Stomach (tissue), 9 donors: Measurements from ENCODE around the gene PPP1R12C. TPM values are rescaled to one million over a fixed set of nuclear protein-coding genes. Genes with fewer than 3 reads are reported as not detected.

Source experiments
- DNase-seq, 2 donors: peaks; one replicate each; pipeline versions ENCODE4 v3.0.0 to v3.0.0-alpha.2; 2013 to 2019
- H3K27ac ChIP-seq, 5 donors: fragments of 200-600 bp in 4 of 5; sonication (generic) in 4 of 5; one replicate each; pipeline ENCODE4 v1.5.1; 2013 to 2019; ENCODE audit warnings: mild to moderate bottlenecking in 1 of 5, moderate library complexity in 1 of 5
- H3K27me3 ChIP-seq, 3 donors: fragments of 200-600 bp; sonication (generic); one replicate each; pipeline ENCODE4 v1.5.1; 2017 to 2019; ENCODE audit warnings: mixed run types in 1 of 3
- H3K36me3 ChIP-seq, 4 donors: fragments of 200-600 bp; sonication (generic); 1 replicate in 3 of 4; 2 replicates in 1 of 4; pipeline ENCODE4 v1.5.1; 2016 to 2019
- H3K4me1 ChIP-seq, 4 donors: fragments of 200-600 bp; sonication (generic); one replicate each; pipeline ENCODE4 v1.5.1; 2016 to 2019
- H3K4me3 ChIP-seq, 4 donors: fragments of 200-600 bp; sonication (generic) in 3 of 4; one replicate each; pipeline ENCODE4 v1.5.1; 2016 to 2019; ENCODE audit warnings: mild to moderate bottlenecking in 1 of 4
- H3K9me3 ChIP-seq, 4 donors: fragments of 200-600 bp; sonication (generic); one replicate each; pipeline ENCODE4 v1.5.1; 2016 to 2019
- CTCF ChIP-seq, 7 experiments: fragments of 450-650 bp in 4 of 7; fragments of 200-600 bp in 3 of 7; sonication (generic) in 3 of 7; IDR thresholded peaks; one replicate each; pipeline ENCODE4 v1.5.1; 2016 to 2019; ENCODE audit warnings: antibody characterized with exemption in 7 of 7, control low read depth in 2 of 7, mild to moderate bottlenecking in 1 of 7
- EP300 ChIP-seq: sonication (generic); formaldehyde crosslinking; IDR thresholded peaks from one replicate; pipeline ENCODE4 v1.6.1; 2017; ENCODE audit warnings: antibody characterized with exemption
- POLR2A ChIP-seq, 4 donors: fragments of 450-650 bp; IDR thresholded peaks; one replicate each; pipeline ENCODE4 v1.6.1; 2016; ENCODE audit warnings: antibody characterized with exemption in 4 of 4, control low read depth in 2 of 4, mild to moderate bottlenecking in 1 of 4, moderate library complexity in 1 of 4
- POLR2AphosphoS5 ChIP-seq, 3 donors: sonication (generic); formaldehyde crosslinking; IDR thresholded peaks; one replicate each; pipeline ENCODE4 v1.6.1; 2016; ENCODE audit warnings: antibody characterized with exemption in 3 of 3
- WGBS, 5 donors: extraction: QIAGEN DNeasy Blood & Tissue Kit in 3 of 5; methylation state at CpG; one replicate each; pipeline versions ENCODE4 v1.1.5 to v1.1.7; 2013 to 2018; 5-methylcytosine and 5-hydroxymethylcytosine counted together
- intact Hi-C: fragments of 100-400 bp; cut with DNase I; formaldehyde crosslinking; loops from one replicate; pipeline ENCODE4 v1.15.1; 2023; ENCODE audit warnings: low total_unique reads
- polyA plus RNA-seq, 3 donors: library from polyadenylated mRNA; stranded (reverse); fragments of 200-250 nt; gene quantifications; one replicate each; pipeline ENCODE4 v1.2.3, GENCODE V29; 2013
- total RNA-seq, 5 donors: library from RNA; depleted of rRNA; stranded (reverse); fragments of >200 nt; gene quantifications; one replicate each; pipeline versions ENCODE4 v1.1.0 to v1.2.3, GENCODE V29; 2014 to 2016
- donor health status: healthy with polysubstance abuse.
- donor health status: Bipolar disorder and iron deficiency.
- donor health status: healthy.

Gene PPP1R12C
- total and polyA plus RNA-seq, 8 donors, result 52.7 to 261 (median 131) TPM

DNA sequence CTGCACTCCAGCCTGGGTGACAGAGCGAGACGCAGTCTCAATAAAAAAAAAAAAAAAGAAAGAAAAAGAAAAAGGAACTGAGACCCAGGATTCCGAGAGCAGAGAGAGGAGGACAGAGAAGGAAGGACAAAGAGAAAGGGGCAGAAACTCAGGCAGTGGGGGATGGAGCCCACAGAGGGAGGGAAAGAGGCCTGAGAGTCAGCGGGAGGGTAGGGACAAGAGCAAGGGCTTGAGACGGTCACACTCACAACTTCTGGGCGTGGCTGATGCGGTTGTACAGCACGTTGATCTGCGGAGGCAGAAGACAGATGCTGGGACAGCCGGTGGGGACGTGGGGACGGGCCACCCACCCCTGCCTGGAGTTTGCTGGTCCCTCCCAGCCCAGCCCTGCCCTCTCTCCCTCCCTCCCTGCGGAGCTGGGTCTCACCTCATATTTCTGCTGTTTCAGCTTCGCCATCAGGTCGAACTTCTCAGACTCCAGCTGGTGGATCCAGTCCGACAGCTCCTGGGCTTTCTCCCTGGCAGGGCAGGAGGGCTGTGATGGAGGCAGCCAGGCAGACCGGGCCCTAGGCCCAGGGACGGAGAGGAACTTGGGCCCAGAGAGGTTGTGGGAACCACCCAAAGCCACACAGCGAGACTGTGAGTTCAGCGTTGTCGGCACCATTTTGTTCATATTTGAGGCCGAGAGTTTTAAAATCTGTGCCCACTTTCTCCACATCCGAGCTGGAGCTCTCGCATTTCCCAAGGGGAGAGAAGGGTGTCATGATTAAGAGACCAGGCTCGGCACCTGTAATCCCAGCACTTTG lies 16.4 kb upstream of the PPP1R12C start:
- Histone ChIP-seq H3K4me1 (no peaks in the 10 kb centered on the region), H3K9me3 (no peaks in the 10 kb centered on the region), H3K27me3 (peaks cover 0 to 79% (median 35%) of the 10 kb centered on the region in 3 donors), H3K36me3 (no peaks in the 10 kb centered on the region), H3K4me3 (no peak overlapping the region), H3K27ac (no peak overlapping the region)
- WGBS, 5 donors, result 47 to 61% (median 51%) methylated on average over 24 to 25 of the region's 25 CpGs
- no peak for TF ChIP-seq CTCF (IDR thresholded peaks at IDR 0.05)
- no peak for TF ChIP-seq POLR2A (IDR thresholded peaks at IDR 0.05)
- no peak for TF ChIP-seq EP300
- no peak for TF ChIP-seq POLR2AphosphoS5 (IDR thresholded peaks at IDR 0.05)
- intact Hi-C loops, result no loop called here
- DNase-seq, result no peak

- Histone ChIP-seq H3K36me3 (no peaks in the 10 kb centered on the region), H3K27ac (no peak overlapping the region), H3K9me3 (no peaks in the 10 kb centered on the region), H3K4me1 (no peaks in the 10 kb centered on the region), H3K27me3 (peaks cover 0 to 66% (median 35%) of the 10 kb centered on the region in 3 donors), H3K4me3 (no peak overlapping the region)
- no peak for DNase-seq
- WGBS, 5 donors, result 41 to 48% (median 46%) methylated on average over 14 of the region's 14 CpGs
- intact Hi-C loops, result no loop called here
- TF ChIP-seq POLR2A (IDR thresholded peaks at IDR 0.05) (no peak), CTCF (IDR thresholded peaks at IDR 0.05) (no peak), EP300 (no peak), POLR2AphosphoS5 (IDR thresholded peaks at IDR 0.05) (no peak)
These were observed 15.2 kb upstream of the PPP1R12C start for GRCh38 chr19:55132453-55133129.

GRCh38 chr19:55131421-55131820 lies 14.0 kb upstream of the PPP1R12C start:
- no peak for TF ChIP-seq CTCF (IDR thresholded peaks at IDR 0.05)
- no peak for TF ChIP-seq POLR2AphosphoS5 (IDR thresholded peaks at IDR 0.05)
- TF ChIP-seq POLR2A (IDR thresholded peaks at IDR 0.05), result no peak
- TF ChIP-seq EP300, result no peak

DNA sequence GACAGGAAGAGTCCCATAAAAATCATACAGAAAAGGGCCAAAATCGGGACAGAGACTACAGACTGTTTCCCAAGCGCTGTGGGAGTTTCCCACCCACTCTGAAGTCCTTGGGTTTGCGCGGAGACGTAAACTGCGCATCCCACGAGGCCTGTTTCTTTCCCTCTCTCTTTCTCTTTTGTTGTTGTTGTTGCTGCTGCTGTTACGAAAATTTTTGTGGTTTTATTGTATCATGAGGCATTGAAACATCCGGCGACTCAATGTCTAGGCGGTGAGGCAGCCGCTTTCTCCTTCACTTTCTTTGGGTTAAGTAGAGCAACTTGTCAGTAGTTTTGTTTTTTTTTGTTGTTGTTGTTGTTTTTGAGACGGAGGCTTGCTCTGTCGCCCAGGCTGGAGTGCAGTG lies 1.6 kb upstream of the PPP1R12C start:
- no peaks in the 10 kb centered on the region for H3K36me3 ChIP-seq
- peak overlapping the region in 1 of 5 donors; percentile 90 for H3K27ac ChIP-seq
- peaks cover 28 to 41% (median 39%) of the 10 kb centered on the region in 4 donors for H3K4me1 ChIP-seq
- no peaks in the 10 kb centered on the region for H3K9me3 ChIP-seq
- peaks cover 0 to 15% (median 0%) of the 10 kb centered on the region in 3 donors for H3K27me3 ChIP-seq
- no peak for DNase-seq
- no peak overlapping the region for H3K4me3 ChIP-seq
- TF ChIP-seq POLR2AphosphoS5 (IDR thresholded peaks at IDR 0.05) (no peak), POLR2A (IDR thresholded peaks at IDR 0.05) (no peak), EP300 (no peak), CTCF (IDR thresholded peaks at IDR 0.05) (no peak)
- WGBS, 5 donors, result 77 to 85% (median 85%) methylated on average over 14 of the region's 14 CpGs
- intact Hi-C loops, result no loop called here

More at GRCh38 chr19:55131421-55131820, 14.0 kb upstream of the PPP1R12C start:
- no peak overlapping the region for H3K27ac ChIP-seq
- peaks cover 0 to 60% (median 30%) of the 10 kb centered on the region in 3 donors for H3K27me3 ChIP-seq
- 84 to 91% (median 89%) methylated on average over 16 of the region's 16 CpGs for WGBS, 5 donors
- H3K4me3 ChIP-seq, result no peak overlapping the region
- no peak for DNase-seq
- H3K36me3 ChIP-seq, result no peaks in the 10 kb centered on the region
- no peaks in the 10 kb centered on the region for H3K4me1 ChIP-seq
- no peaks in the 10 kb centered on the region for H3K9me3 ChIP-seq
- intact Hi-C loops, result no loop called here
